SU-DHL-6 (cell line): Measurements from ENCODE around the gene NUB1.

Experiments
- H2AFZ ChIP-seq: fragments of 200-600 bp; sonication (generic); 2 replicates; pipeline ENCODE4 v1.6.1; 2014; ENCODE audit warnings: low read depth, mild to moderate bottlenecking, moderate library complexity, mixed read lengths, antibody characterized with exemption, low read length; ENCODE audit not compliant: severe bottlenecking
- H3F3A ChIP-seq: fragments of 200-600 bp; shearing (Covaris generic); 2 replicates; pipeline ENCODE4 v1.6.0; 2016; ENCODE audit warnings: antibody characterized with exemption, mild to moderate bottlenecking; ENCODE audit not compliant: insufficient read depth
- H3K27ac ChIP-seq: fragments of 200-600 bp; sonication (generic); 2 replicates; pipeline ENCODE4 v1.5.1; 2016; ENCODE audit warnings: low read depth, mild to moderate bottlenecking, low read length, moderate library complexity, mixed read lengths
- H3K27me3 ChIP-seq: fragments of 200-600 bp; sonication (generic), shearing (Covaris generic); 2 replicates; pipeline ENCODE4 v1.6.0; 2014; ENCODE audit warnings: mild to moderate bottlenecking, low read length
- H3K36me3 ChIP-seq: fragments of 200-600 bp; sonication (generic); 2 replicates; pipeline ENCODE4 v1.6.1; 2014; ENCODE audit warnings: mild to moderate bottlenecking, low read length, mixed read lengths
- H3K4me2 ChIP-seq: fragments of 300-600, 200-600 bp; shearing (Covaris generic), sonication (generic); 2 replicates; pipeline ENCODE4 v1.6.0; 2014; ENCODE audit warnings: low read length, low read depth, mild to moderate bottlenecking; ENCODE audit not compliant: poor library complexity, severe bottlenecking
- H3K4me3 ChIP-seq: fragments of 200-600 bp; sonication (generic); 2 replicates; pipeline ENCODE4 v1.5.1; 2014; ENCODE audit warnings: antibody characterized with exemption, low read length, mild to moderate bottlenecking, mixed read lengths; ENCODE audit not compliant: insufficient read depth, poor library complexity, severe bottlenecking
- H3K79me2 ChIP-seq: fragments of 200-600 bp; sonication (generic); 2 replicates; pipeline ENCODE4 v1.6.1; 2014; ENCODE audit warnings: mild to moderate bottlenecking, low read length, moderate library complexity; ENCODE audit not compliant: insufficient read depth
- H3K9ac ChIP-seq: fragments of 200-600 bp; sonication (generic); 2 replicates; pipeline ENCODE4 v1.7.0; 2014; ENCODE audit warnings: mild to moderate bottlenecking, low read length
- H3K9me2 ChIP-seq: fragments of 200-600 bp; sonication (generic); replicated peaks from 2 replicates; pipeline ENCODE4 v1.6.1; 2014; ENCODE audit warnings: low read length; ENCODE audit not compliant: insufficient read depth
- H3K9me3 ChIP-seq: fragments of 200-600 bp; sonication (generic); 2 replicates; pipeline ENCODE4 v1.6.1; 2014; ENCODE audit warnings: low read length, mixed read lengths; ENCODE audit not compliant: insufficient read depth
- H4K20me1 ChIP-seq: fragments of 200-600 bp; sonication (generic); 2 replicates; pipeline ENCODE4 v1.6.1; 2014; ENCODE audit warnings: low read depth, mild to moderate bottlenecking, antibody characterized with exemption, low read length, moderate library complexity, mixed read lengths
- CTCF ChIP-seq: fragments of 200-600 bp; sonication (generic); IDR thresholded peaks from one replicate; pipeline ENCODE4 v1.5.1; 2017; ENCODE audit warnings: antibody characterized with exemption, mild to moderate bottlenecking, low read length, moderate library complexity; ENCODE audit not compliant: insufficient read depth, poor library complexity, severe bottlenecking
- EZH2phosphoT487 ChIP-seq: fragments of 200-600 bp; sonication (generic), shearing (Covaris generic); conservative IDR thresholded peaks from 2 replicates; pipeline ENCODE4 v1.6.1; 2018; ENCODE audit warnings: mild to moderate bottlenecking, antibody characterized with exemption, low read length, moderate library complexity, mixed read lengths

The NUB1 gene

GRCh38 chr7:151336027-151336708 is 5.4 kb upstream of the NUB1 start:
- Histone ChIP-seq H3K4me3 (no peak overlapping the region), H3K27me3 (no peaks in the 10 kb centered on the region), H3F3A (peaks cover 16% of the 10 kb centered on the region), H3K36me3 (no peaks in the 10 kb centered on the region), H3K9ac (no peak overlapping the region), H3K79me2 (no peaks in the 10 kb centered on the region), H3K9me3 (no peaks in the 10 kb centered on the region), H3K4me2 (no peak overlapping the region), H3K9me2 (no peaks in the 10 kb centered on the region), H2AFZ (no peak overlapping the region), H3K27ac (no peak overlapping the region), H4K20me1 (no peaks in the 10 kb centered on the region)
- TF ChIP-seq CTCF: no peak
- TF ChIP-seq EZH2phosphoT487: no peak

- Histone ChIP-seq H3K4me3 (no peak overlapping the region), H3K9me2 (no peaks in the 10 kb centered on the region), H3K4me2 (no peak overlapping the region), H3K36me3 (no peaks in the 10 kb centered on the region), H3K27ac (no peak overlapping the region), H4K20me1 (no peaks in the 10 kb centered on the region), H3F3A (peaks cover 22% of the 10 kb centered on the region), H2AFZ (no peak overlapping the region), H3K79me2 (peaks cover 5% of the 10 kb centered on the region; the same call in 1 of the 2 replicates), H3K27me3 (no peaks in the 10 kb centered on the region), H3K9me3 (no peaks in the 10 kb centered on the region), H3K9ac (no peak overlapping the region)
- TF ChIP-seq EZH2phosphoT487: no peak
- TF ChIP-seq CTCF: no peak
Observed at GRCh38 chr7:151337346-151337745, 4.3 kb upstream of the NUB1 start.

- Histone ChIP-seq H4K20me1 (no peaks in the 10 kb centered on the region), H3K9me3 (no peaks in the 10 kb centered on the region), H3K4me3 (no peak overlapping the region), H3K27ac (no peak overlapping the region), H3K4me2 (no peak overlapping the region), H2AFZ (no peak overlapping the region), H3K36me3 (no peaks in the 10 kb centered on the region), H3K9ac (no peak overlapping the region), H3F3A (peaks cover 32% of the 10 kb centered on the region), H3K79me2 (peaks cover 18% of the 10 kb centered on the region), H3K27me3 (no peaks in the 10 kb centered on the region), H3K9me2 (no peaks in the 10 kb centered on the region)
- no peak for TF ChIP-seq EZH2phosphoT487
- no peak for TF ChIP-seq CTCF
Observed at GRCh38 chr7:151338809-151339208, 2.8 kb upstream of the NUB1 start.
